HepG2 (cell line): ENCODE data around the gene TEX30. TPM values are rescaled to one million over a fixed set of nuclear protein-coding genes. Genes with fewer than 3 reads are reported as not detected.

ENCODE experiments used
- ARID5B ChIP-seq: IDR thresholded peaks from 2 replicates; pipeline ENCODE4 v1.4.0; 2020; ENCODE audit warnings: mild to moderate bottlenecking, missing genetic modification reagents
- ATF2 ChIP-seq: sonication (generic); formaldehyde crosslinking; IDR thresholded peaks from 2 replicates; pipeline ENCODE4 v1.4.0; 2020; ENCODE audit warnings: missing genetic modification reagents
- BRD4 ChIP-seq: sonication (generic); formaldehyde crosslinking; IDR thresholded peaks from 2 replicates; pipeline ENCODE4 v1.4.0; 2020; ENCODE audit warnings: missing genetic modification reagents
- CBX1 ChIP-seq: IDR thresholded peaks from one replicate; pipeline ENCODE4 v1.6.1; 2016; ENCODE audit warnings: antibody characterized with exemption, low read depth
- CENPBD1 ChIP-seq: sonication (generic); formaldehyde crosslinking; IDR thresholded peaks from 2 replicates; pipeline ENCODE4 v1.8.0; 2022; ENCODE audit warnings: missing genetic modification reagents, low read depth, mild to moderate bottlenecking, borderline replicate concordance
- E2F2 ChIP-seq: sonication (generic); formaldehyde crosslinking; IDR thresholded peaks from 2 replicates; pipeline ENCODE4 v1.4.0; 2020; ENCODE audit warnings: missing genetic modification reagents, borderline replicate concordance
- FOXO1 ChIP-seq: sonication (generic); formaldehyde crosslinking; IDR thresholded peaks from 2 replicates; pipeline ENCODE4 v1.4.0; 2020; ENCODE audit warnings: missing genetic modification reagents
- FOXP4 ChIP-seq: sonication (generic); formaldehyde crosslinking; IDR thresholded peaks from 2 replicates; pipeline ENCODE4 v1.4.0; 2020; ENCODE audit warnings: missing genetic modification reagents
- GFI1 ChIP-seq: sonication (generic); formaldehyde crosslinking; IDR thresholded peaks from 2 replicates; pipeline ENCODE4 v1.5.0; 2020; ENCODE audit warnings: missing genetic modification reagents, mild to moderate bottlenecking, borderline replicate concordance
- KAT2B ChIP-seq: fragments of 150-350 bp; IDR thresholded peaks from 2 replicates; pipeline ENCODE4 v1.6.1; 2014; ENCODE audit warnings: low read depth, low read length, borderline replicate concordance
- KDM4B ChIP-seq: sonication (generic); formaldehyde crosslinking; IDR thresholded peaks from 2 replicates; pipeline ENCODE4 v1.4.0; 2020; ENCODE audit warnings: missing genetic modification reagents
- KDM6A ChIP-seq: IDR thresholded peaks from 2 replicates; pipeline ENCODE4 v1.6.1; 2016; ENCODE audit warnings: low read depth
- MAFG ChIP-seq: sonication (generic); formaldehyde crosslinking; IDR thresholded peaks from 2 replicates; pipeline ENCODE4 v1.5.1; 2020; ENCODE audit warnings: mild to moderate bottlenecking, missing genetic modification reagents
- MED13 ChIP-seq: sonication (generic); formaldehyde crosslinking; IDR thresholded peaks from 2 replicates; pipeline ENCODE4 v1.5.0; 2020; ENCODE audit warnings: missing genetic modification reagents
- MEIS2 ChIP-seq: sonication (generic); formaldehyde crosslinking; IDR thresholded peaks from 2 replicates; pipeline ENCODE4 v1.9.0; 2021; ENCODE audit warnings: mild to moderate bottlenecking, missing genetic modification reagents
- SOX13 ChIP-seq, 3 experiments: fragments of 450-650 bp in 1 of 3; sonication (generic) in 1 of 3; formaldehyde crosslinking in 1 of 3; IDR thresholded peaks in 2 of 3; conservative IDR thresholded peaks in 1 of 3; 2 replicates each; pipeline versions ENCODE4 v1.5.0 to v1.6.1; 2016 to 2020; ENCODE audit warnings: antibody characterized with exemption in 1 of 3, mild to moderate bottlenecking in 1 of 3, missing compliant biosample characterization in 1 of 3, missing genetic modification reagents in 1 of 3, moderate library complexity in 1 of 3
- TEF ChIP-seq: sonication (generic); formaldehyde crosslinking; IDR thresholded peaks from 2 replicates; pipeline ENCODE4 v1.5.0; 2020; ENCODE audit warnings: missing genetic modification reagents
- YY1 ChIP-seq: IDR thresholded peaks from 2 replicates; pipeline ENCODE4 v1.6.1; 2011; ENCODE audit warnings: low read length, low read depth, moderate library complexity, mild to moderate bottlenecking; ENCODE audit not compliant: insufficient read depth, insufficient replicate concordance
- ZNF383 ChIP-seq: sonication (generic); formaldehyde crosslinking; IDR thresholded peaks from 2 replicates; pipeline ENCODE4 v1.4.0; 2020; ENCODE audit warnings: missing genetic modification reagents, mild to moderate bottlenecking, borderline replicate concordance
- ZNF670 ChIP-seq: sonication (generic); formaldehyde crosslinking; IDR thresholded peaks from 2 replicates; pipeline ENCODE4 v1.8.0; 2022; ENCODE audit warnings: mild to moderate bottlenecking, missing genetic modification reagents, borderline replicate concordance
- ZNF724P ChIP-seq: sonication (generic); formaldehyde crosslinking; IDR thresholded peaks from 2 replicates; pipeline ENCODE4 v1.8.0; 2022; ENCODE audit warnings: missing genetic modification reagents, borderline replicate concordance
- polyA plus RNA-seq, 8 experiments: library from polyadenylated mRNA; depleted of rRNA in 3 of 8; stranded (reverse) in 7 of 8; unstranded in 1 of 8; fragments of >200 nt; fragmentation: Illumina TruSeq in 4 of 8; extraction: Trizol in 4 of 8; gene quantifications; 2 replicates each; pipeline versions ENCODE4 v1.2.1 to v1.2.3, GENCODE V29; 2011 to 2016; ENCODE audit warnings: low read depth in 4 of 8, missing spikeins in 1 of 8, mixed read lengths in 1 of 8; ENCODE audit not compliant: insufficient read depth in 1 of 8
- total RNA-seq, 5 experiments: library from RNA; depleted of rRNA; stranded (reverse); fragments of >200 nt; fragmentation: Illumina TruSeq; extraction: Trizol; gene quantifications; 2 replicates each; pipeline ENCODE4 v1.2.3, GENCODE V29; 2016; ENCODE audit warnings: low read depth in 1 of 5

The TEX30 gene
- total and polyA plus RNA-seq, 2 of the 13 experiments (the other 11 are each of a cell fraction or from before 2014, with no cell fraction given), result 0.60 to 1.2 TPM

- TF ChIP-seq TEF (CRISPR knock-in tag) (no peak), SOX13 (IDR thresholded peaks at IDR 0.05) (no peak), SOX13 (CRISPR knock-in tag; conservative IDR thresholded peaks at IDR 0.05 in 1 of 2, IDR thresholded peaks at IDR 0.05 in 1 of 2) (peak in 1 of 2 experiments; percentile 40; a peak in 1 of 4 replicates), YY1 (no peak), KDM6A (CRISPR knock-in tag) (peak; percentile 66), ZNF383 (CRISPR knock-in tag) (no peak), MAFG (CRISPR knock-in tag) (no peak), FOXO1 (CRISPR knock-in tag) (peak; percentile 34; the same call in 1 of the 2 replicates), ATF2 (peak; percentile 51; the same call in 1 of the 2 replicates), CBX1 (no peak), E2F2 (CRISPR knock-in tag) (no peak), MEIS2 (CRISPR knock-in tag) (no peak), ZNF670 (CRISPR knock-in tag) (no peak), FOXP4 (CRISPR knock-in tag) (0 out of 2 replicates have a peak, but pooled peaks have one; percentile 15), MED13 (CRISPR knock-in tag) (no peak), ZNF724P (CRISPR knock-in tag) (no peak), KDM4B (CRISPR knock-in tag) (no peak), KAT2B (no peak), GFI1 (CRISPR knock-in tag) (no peak), CENPBD1 (CRISPR knock-in tag) (no peak), BRD4 (CRISPR knock-in tag) (no peak), ARID5B (CRISPR knock-in tag) (peak; percentile 81)
Observed at GRCh38 chr13:102770435-102770834, 3.2 kb downstream of the TEX30 start (continued).
